IMR-90 (cell line): ENCODE data around the gene ST6GALNAC3. TPM values are rescaled to one million over a fixed set of nuclear protein-coding genes. Genes with fewer than 3 reads are reported as not detected.

Source experiments
- ATAC-seq: fragments of 200-7000 bp; cut with Tn5 transposase; 2 replicates; pipeline ENCODE4 v1.9.1; 2020; ENCODE audit warnings: low read depth, mild to moderate bottlenecking, moderate library complexity
- BruUV-seq: library from RNA; stranded (reverse); fragments of 400-500 nt; replicated peaks from 2 replicates; lab custom pipeline; 2021; lab: Mats Ljungman, UMichigan
- CTCF ChIA-PET: fragments of 300-600 bp; formaldehyde crosslinking; extraction: SDS; loops from one replicate; lab custom pipeline; 2021; ENCODE audit warnings: antibody characterized with exemption; lab: Yijun Ruan, JAX
- POLR2A ChIA-PET: fragments of 300-600 bp; sonication (Branson Sonifier 250); formaldehyde crosslinking; loops from one replicate; lab custom pipeline; 2022; ENCODE audit warnings: antibody characterized with exemption; ENCODE audit not compliant: unreplicated experiment; lab: Charles Lee
- DNase-seq: peaks from one replicate; pipeline ENCODE4 v3.0.0; 2013
- H2AFZ ChIP-seq: replicated peaks from 2 replicates; pipeline ENCODE3; 2013; ENCODE audit warnings: low read length, mild to moderate bottlenecking; ENCODE audit not compliant: poor library complexity
- H2AK5ac ChIP-seq: 2 replicates; pipeline ENCODE4 v1.6.1; 2013; ENCODE audit warnings: low read depth, low read length, inconsistent platforms
- H2AK9ac ChIP-seq: replicated peaks from 2 replicates; pipeline ENCODE3; 2013; ENCODE audit warnings: mild to moderate bottlenecking, low read depth, low read length, moderate library complexity; ENCODE audit not compliant: poor library complexity
- H2BK120ac ChIP-seq: 2 replicates; pipeline ENCODE4 v1.6.1; 2013; ENCODE audit warnings: low read depth, low read length, inconsistent platforms
- H2BK15ac ChIP-seq: 3 replicates; pipeline ENCODE4 v1.6.1; 2013; ENCODE audit warnings: low read depth, low read length, inconsistent platforms
- H2BK20ac ChIP-seq: 2 replicates; pipeline ENCODE4 v1.6.1; 2013; ENCODE audit warnings: low read depth, mild to moderate bottlenecking, inconsistent platforms, low read length, moderate library complexity
- H2BK5ac ChIP-seq: 2 replicates; pipeline ENCODE4 v1.6.1; 2013; ENCODE audit warnings: mild to moderate bottlenecking, low read depth, low read length, inconsistent platforms; ENCODE audit not compliant: poor library complexity, severe bottlenecking
- H3K14ac ChIP-seq: replicated peaks from 2 replicates; pipeline ENCODE4 v1.6.1; 2013; ENCODE audit warnings: low read depth, low read length, inconsistent platforms
- H3K18ac ChIP-seq: 2 replicates; pipeline ENCODE4 v1.6.1; 2013; ENCODE audit warnings: low read depth, low read length, control low read depth
- H3K23ac ChIP-seq: 2 replicates; pipeline ENCODE4 v1.6.1; 2013; ENCODE audit warnings: low read depth, low read length, inconsistent platforms
- H3K27ac ChIP-seq: 2 replicates; pipeline ENCODE4 v1.5.1; 2013; ENCODE audit warnings: mild to moderate bottlenecking, control low read depth, low read length; ENCODE audit not compliant: insufficient read depth
- H3K27me3 ChIP-seq: 2 replicates; pipeline ENCODE4 v1.6.1; 2013; ENCODE audit warnings: low read length; ENCODE audit not compliant: control insufficient read depth, insufficient read depth
- H3K36me3 ChIP-seq: 2 replicates; pipeline ENCODE4 v1.6.1; 2013; ENCODE audit warnings: low read length, mixed read lengths; ENCODE audit not compliant: control insufficient read depth, insufficient read depth
- H3K4ac ChIP-seq: 2 replicates; pipeline ENCODE4 v1.6.1; 2013; ENCODE audit warnings: low read depth, low read length, inconsistent platforms
- H3K4me1 ChIP-seq: 2 replicates; pipeline ENCODE4 v1.6.1; 2013; ENCODE audit warnings: low read length, mixed read lengths; ENCODE audit not compliant: control insufficient read depth, insufficient read depth
- H3K4me2 ChIP-seq: 2 replicates; pipeline ENCODE4 v1.6.1; 2013; ENCODE audit warnings: low read depth, mild to moderate bottlenecking, control low read depth, low read length, moderate library complexity
- H3K4me3 ChIP-seq: 2 replicates; pipeline ENCODE4 v1.5.1; 2013; ENCODE audit warnings: low read depth, mild to moderate bottlenecking, control low read depth, low read length, moderate library complexity; ENCODE audit not compliant: insufficient read depth
- H3K56ac ChIP-seq: 2 replicates; pipeline ENCODE4 v1.6.1; 2013; ENCODE audit warnings: low read length, inconsistent platforms; ENCODE audit not compliant: insufficient read depth; ENCODE audit errors: extremely low read depth
- H3K79me1 ChIP-seq, 2 experiments: 2 replicates each; pipeline ENCODE4 v1.6.1; 2013; ENCODE audit warnings: low read length in 2 of 2, inconsistent platforms in 1 of 2, low read depth in 1 of 2
- H3K9ac ChIP-seq: 2 replicates; pipeline ENCODE4 v1.6.1; 2013; ENCODE audit warnings: low read depth, low read length, control low read depth
- H3K9me1 ChIP-seq: 2 replicates; pipeline ENCODE4 v1.6.1; 2013; ENCODE audit warnings: low read length, inconsistent platforms; ENCODE audit not compliant: insufficient read depth
- H3K9me3 ChIP-seq: 2 replicates; pipeline ENCODE4 v1.6.1; 2013; ENCODE audit warnings: low read length; ENCODE audit not compliant: control insufficient read depth, insufficient read depth
- H4K20me1 ChIP-seq: 2 replicates; pipeline ENCODE4 v1.6.1; 2013; ENCODE audit warnings: low read length, inconsistent platforms; ENCODE audit not compliant: insufficient read depth
- H4K5ac ChIP-seq: 2 replicates; pipeline ENCODE4 v1.6.1; 2013; ENCODE audit warnings: mild to moderate bottlenecking, low read depth, low read length, control low read depth
- H4K8ac ChIP-seq, 2 experiments: 2 replicates each; pipeline ENCODE4 v1.6.1; 2013; ENCODE audit warnings: low read depth in 2 of 2, low read length in 2 of 2, control low read depth in 1 of 2, inconsistent platforms in 1 of 2
- H4K91ac ChIP-seq: 2 replicates; pipeline ENCODE4 v1.6.1; 2013; ENCODE audit warnings: low read depth, low read length, inconsistent platforms; ENCODE audit not compliant: insufficient read depth
- BHLHE40 ChIP-seq: fragments of 150-350 bp; IDR thresholded peaks from 2 replicates; pipeline ENCODE4 v1.6.1; 2016; ENCODE audit warnings: mild to moderate bottlenecking, low read depth, low read length
- CEBPB ChIP-seq: IDR thresholded peaks from 2 replicates; pipeline ENCODE4 v1.6.1; 2012; ENCODE audit warnings: low read depth, low read length, improper control_type of control experiment
- CHD1 ChIP-seq: IDR thresholded peaks from 2 replicates; pipeline ENCODE4 v1.6.1; 2012; ENCODE audit warnings: low read depth, low read length, improper control_type of control experiment
- CTCF ChIP-seq: conservative IDR thresholded peaks from 2 replicates; pipeline ENCODE4 v1.5.1; 2012; ENCODE audit warnings: mild to moderate bottlenecking, low read depth, low read length, improper control_type of control experiment
- ELK1 ChIP-seq: fragments of 150-350 bp; IDR thresholded peaks from 2 replicates; pipeline ENCODE4 v1.6.1; 2016; ENCODE audit warnings: low read depth, mild to moderate bottlenecking, low read length, moderate library complexity, borderline replicate concordance
- FOS ChIP-seq: fragments of 150-350 bp; IDR thresholded peaks from 2 replicates; pipeline ENCODE4 v1.6.1; 2016; ENCODE audit warnings: low read depth, low read length
- MAFK ChIP-seq: IDR thresholded peaks from 2 replicates; pipeline ENCODE4 v1.6.1; 2012; ENCODE audit warnings: low read depth, low read length, improper control_type of control experiment
- MAZ ChIP-seq: IDR thresholded peaks from 2 replicates; pipeline ENCODE4 v1.6.1; 2012; ENCODE audit warnings: low read depth, mild to moderate bottlenecking, low read length, improper control_type of control experiment, moderate library complexity, borderline replicate concordance
- MXI1 ChIP-seq: IDR thresholded peaks from 2 replicates; pipeline ENCODE4 v1.6.1; 2012; ENCODE audit warnings: low read depth, mild to moderate bottlenecking, low read length, moderate library complexity, borderline replicate concordance
- NFE2L2 ChIP-seq: fragments of 150-350 bp; IDR thresholded peaks from 2 replicates; pipeline ENCODE4 v1.6.1; 2016; ENCODE audit warnings: low read depth, mild to moderate bottlenecking, low read length
- POLR2A ChIP-seq: IDR thresholded peaks from 2 replicates; pipeline ENCODE4 v1.6.1; 2012; ENCODE audit warnings: mild to moderate bottlenecking, low read depth, low read length
- RAD21 ChIP-seq: IDR thresholded peaks from 2 replicates; pipeline ENCODE4 v1.6.1; 2012; ENCODE audit warnings: low read length, improper control_type of control experiment
- RCOR1 ChIP-seq: IDR thresholded peaks from 2 replicates; pipeline ENCODE4 v1.6.1; 2012; ENCODE audit warnings: mild to moderate bottlenecking, low read length, improper control_type of control experiment; ENCODE audit not compliant: insufficient replicate concordance
- RFX5 ChIP-seq: IDR thresholded peaks from 2 replicates; pipeline ENCODE4 v1.8.0; 2012; ENCODE audit warnings: low read depth, mild to moderate bottlenecking, low read length, moderate library complexity
- SMC3 ChIP-seq: fragments of 150-350 bp; IDR thresholded peaks from 2 replicates; pipeline ENCODE4 v1.6.1; 2016; ENCODE audit warnings: low read depth, mild to moderate bottlenecking, antibody characterized with exemption, low read length, moderate library complexity
- USF2 ChIP-seq: fragments of 150-350 bp; IDR thresholded peaks from 2 replicates; pipeline ENCODE4 v1.6.1; 2017; ENCODE audit warnings: mild to moderate bottlenecking, antibody characterized with exemption, low read length, low read depth
- WGBS, 2 experiments: methylation state at CpG; one replicate each; pipeline versions ENCODE4 v1.1.5 to v1.1.7; 2013; ENCODE audit warnings: missing lambda C conversion rate in 2 of 2; ENCODE audit not compliant: insufficient read length in 1 of 2; ENCODE audit errors: extremely low coverage in 2 of 2; 5-methylcytosine and 5-hydroxymethylcytosine counted together
- dilution Hi-C: fragments of 300-500 bp; cut with HindIII; formaldehyde crosslinking; loops from one replicate; pipeline ENCODE4 v1.14.3; 2018; ENCODE audit warnings: low sequenced_read_pairs; ENCODE audit not compliant: unreplicated experiment
- in situ Hi-C: fragments of 300-500 bp; cut with MboI; formaldehyde crosslinking; loops from 3 replicates; pipeline ENCODE4 v1.14.3; 2019; ENCODE audit warnings: low sequenced_read_pairs, inconsistent platforms, mixed read lengths
- intact Hi-C: fragments of 100-400 bp; cut with micrococcal nuclease; formaldehyde crosslinking; loops from 2 replicates; pipeline ENCODE4 v1.10.0; 2022
- polyA plus RNA-seq, 3 experiments: library from polyadenylated mRNA; depleted of rRNA; stranded (reverse); fragments of >200 nt; gene quantifications; 2 replicates each; pipeline ENCODE4 v1.2.3, GENCODE V29; 2012; ENCODE audit warnings: low replicate concordance in 1 of 3
- total RNA-seq: library from RNA; depleted of rRNA; stranded (reverse); fragments of >200 nt; gene quantifications from 2 replicates; pipeline ENCODE4 v1.2.3, GENCODE V29; 2012

Gene ST6GALNAC3
- total and polyA plus RNA-seq, 2 of the 4 experiments (the other 2 are of a cell fraction), result 0.65 to 1.3 TPM

GRCh38 chr1:76625886-76626678, 551.5 kb downstream of the ST6GALNAC3 start:
- dilution Hi-C loops (no loop called here), in situ Hi-C loops (no loop called here), intact Hi-C loops (no loop called here)
- no peak overlapping the region for H3K4me2 ChIP-seq
- no peaks in the 10 kb centered on the region for H3K9me3 ChIP-seq
- H4K8ac ChIP-seq, result no peak overlapping the region
- H2BK20ac ChIP-seq, result no peak overlapping the region
- no peak for DNase-seq
- H3K36me3 ChIP-seq, result no peaks in the 10 kb centered on the region
- no peak overlapping the region for H3K56ac ChIP-seq
- no peak for ATAC-seq
- no peak overlapping the region for H3K27ac ChIP-seq
- no CpG with 5 or more reads among the region's 2 CpGs for WGBS, 2 experiments
- TF ChIP-seq MAZ (no peak), CEBPB (no peak), SMC3 (no peak), MXI1 (no peak), RCOR1 (no peak), FOS (no peak), POLR2A (no peak), CTCF (no peak), BHLHE40 (no peak), RFX5 (no peak), USF2 (no peak), RAD21 (no peak), NFE2L2 (no peak), ELK1 (no peak), CHD1 (no peak), MAFK (no peak)
- H2BK120ac ChIP-seq, result no peak overlapping the region
- no peak overlapping the region for H3K18ac ChIP-seq
- H3K9ac ChIP-seq, result no peak overlapping the region
- H3K9me1 ChIP-seq, result no peaks in the 10 kb centered on the region
- H2AK5ac ChIP-seq, result no peak overlapping the region
- no peak overlapping the region for H3K4ac ChIP-seq
- no peaks in the 10 kb centered on the region for H3K27me3 ChIP-seq
- no peaks in the 10 kb centered on the region for H3K4me1 ChIP-seq
- CTCF ChIA-PET, result no interaction called here
- no peak overlapping the region for H4K91ac ChIP-seq
- no TSS peak for BruUV-seq
- no peak overlapping the region for H3K23ac ChIP-seq
- no peak overlapping the region for H3K14ac ChIP-seq
- no peak overlapping the region for H2AK9ac ChIP-seq
- POLR2A ChIA-PET, result no interaction called here
- no peak overlapping the region for H2BK15ac ChIP-seq
- no peak overlapping the region for H2AFZ ChIP-seq
- H3K79me1 ChIP-seq, result no peaks in the 10 kb centered on the region
- H2BK5ac ChIP-seq, result no peak overlapping the region
- H4K5ac ChIP-seq, result no peak overlapping the region
- no peak overlapping the region for H3K4me3 ChIP-seq
- no peaks in the 10 kb centered on the region for H4K20me1 ChIP-seq
